CD4-positive, alpha-beta T cell (primary cell): ENCODE measurements around the gene TLE2. TPM values are rescaled to one million over a fixed set of nuclear protein-coding genes. Genes with fewer than 3 reads are reported as not detected.

ENCODE experiments used
- ATAC-seq: fragments of 200-7000 bp; cut with Tn5 transposase; one replicate; pipeline ENCODE4 v1.10.0; 2022; ENCODE audit warnings: mild to moderate bottlenecking; ENCODE audit not compliant: poor library complexity
- CTCF ChIA-PET: fragments of 350-600 bp; sonication (Branson Sonifier 250); formaldehyde crosslinking; loops from one replicate; lab custom pipeline; 2021; ENCODE audit warnings: antibody characterized with exemption, inconsistent platforms; lab: Charles Lee
- POLR2A ChIA-PET: fragments of 350-600 bp; sonication (Branson Sonifier 250); formaldehyde crosslinking; loops from one replicate; lab custom pipeline; 2021; ENCODE audit warnings: antibody characterized with exemption, inconsistent platforms; lab: Charles Lee
- DNase-seq, 14 experiments: peaks; one replicate each; pipeline ENCODE4 v3.0.0-alpha.2; 2013 to 2020; ENCODE audit warnings: mixed read lengths in 2 of 14
- H3K27ac ChIP-seq, 2 donors: one replicate each; pipeline versions ENCODE4 v1.5.1 to v1.7.0; 2013; ENCODE audit warnings: low read length in 2 of 2, low read depth in 1 of 2, mild to moderate bottlenecking in 1 of 2
- H3K27me3 ChIP-seq, 2 experiments: 1 replicate in 1 of 2; 2 replicates in 1 of 2; pipeline versions ENCODE4 v1.6.1 to v1.7.0; 2013; ENCODE audit warnings: low read length in 2 of 2, control low read depth in 1 of 2, mild to moderate bottlenecking in 1 of 2, moderate library complexity in 1 of 2; ENCODE audit not compliant: insufficient read depth in 2 of 2, control insufficient read depth in 1 of 2
- H3K36me3 ChIP-seq: one replicate; pipeline ENCODE4 v1.6.1; 2013; ENCODE audit warnings: low read length, control low read depth; ENCODE audit not compliant: insufficient read depth
- H3K4me1 ChIP-seq: one replicate; pipeline ENCODE4 v1.6.1; 2013; ENCODE audit warnings: low read length, control low read depth; ENCODE audit not compliant: insufficient read depth
- H3K4me3 ChIP-seq: one replicate; pipeline ENCODE4 v1.5.1; 2013; ENCODE audit warnings: mild to moderate bottlenecking, low read length, moderate library complexity
- H3K9me3 ChIP-seq, 2 experiments: 1 replicate in 1 of 2; 2 replicates in 1 of 2; pipeline versions ENCODE4 v1.6.1 to v1.7.0; 2013; ENCODE audit warnings: low read length in 2 of 2, mild to moderate bottlenecking in 2 of 2, control low read depth in 1 of 2, moderate library complexity in 1 of 2; ENCODE audit not compliant: control insufficient read depth in 1 of 2, insufficient read depth in 1 of 2
- H3K27ac Mint-ChIP-seq: one replicate; pipeline ENCODE4 v1.8.0; 2020; ENCODE audit warnings: mixed read lengths
- H3K27me3 Mint-ChIP-seq: one replicate; pipeline ENCODE4 v1.8.0; 2021; ENCODE audit warnings: mixed read lengths
- H3K36me3 Mint-ChIP-seq: one replicate; pipeline ENCODE4 v1.8.0; 2021; ENCODE audit warnings: low read depth, mixed read lengths
- H3K4me1 Mint-ChIP-seq: one replicate; pipeline ENCODE4 v1.8.0; 2021; ENCODE audit warnings: low read depth, mixed read lengths
- H3K4me3 Mint-ChIP-seq: one replicate; pipeline ENCODE4 v1.8.0; 2020; ENCODE audit warnings: mild to moderate bottlenecking, mixed read lengths
- H3K9me3 Mint-ChIP-seq: one replicate; pipeline ENCODE4 v1.8.0; 2020; ENCODE audit warnings: mixed read lengths
- CTCF ChIP-seq: fragments of 200-600 bp; IDR thresholded peaks from one replicate; pipeline ENCODE4 v1.8.0; 2022; ENCODE audit warnings: antibody characterized with exemption, mild to moderate bottlenecking
- intact Hi-C, 2 experiments: fragments of 100-400 bp; cut with DNase I in 1 of 2; cut with micrococcal nuclease in 1 of 2; formaldehyde crosslinking; loops; one replicate each; pipeline versions ENCODE4 v1.15.1 to v1.9.0; 2023 to 2025; cut with DNase I, micrococcal nuclease
- total RNA-seq, 174 experiments: library from RNA in 2 of 174; stranded (reverse) in 2 of 174; gene quantifications; one replicate each; pipeline ENCODE4 v1.2.3 and lab custom pipeline; 2021 to 2026

TLE2 gene
- total RNA-seq, 2 experiments from 2014 or later, result 23.9 to 25.0 TPM

DNA sequence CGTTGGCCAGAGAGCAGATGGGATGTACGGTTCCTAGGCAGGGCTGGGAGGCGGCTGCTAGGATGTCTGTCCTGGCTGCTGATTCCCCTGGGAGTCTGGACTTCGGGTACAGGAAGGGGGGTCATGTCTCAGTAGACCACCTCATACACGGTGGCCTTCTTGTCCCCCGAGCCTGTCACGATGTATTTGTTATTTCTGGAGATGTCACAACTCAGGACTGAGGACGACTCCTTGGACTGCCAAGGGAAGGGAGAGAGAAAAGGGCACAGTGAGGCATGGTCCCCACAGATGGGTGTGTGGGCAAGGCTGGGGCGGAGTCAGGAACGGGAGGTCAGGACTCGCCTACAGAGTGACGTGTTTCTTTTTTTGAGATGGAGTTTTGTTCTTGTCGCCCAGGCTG is 31.4 kb downstream of the TLE2 start:
- H3K27ac Mint-ChIP-seq, result no peak overlapping the region
- H3K4me3 Mint-ChIP-seq, result no peak overlapping the region

DNA sequence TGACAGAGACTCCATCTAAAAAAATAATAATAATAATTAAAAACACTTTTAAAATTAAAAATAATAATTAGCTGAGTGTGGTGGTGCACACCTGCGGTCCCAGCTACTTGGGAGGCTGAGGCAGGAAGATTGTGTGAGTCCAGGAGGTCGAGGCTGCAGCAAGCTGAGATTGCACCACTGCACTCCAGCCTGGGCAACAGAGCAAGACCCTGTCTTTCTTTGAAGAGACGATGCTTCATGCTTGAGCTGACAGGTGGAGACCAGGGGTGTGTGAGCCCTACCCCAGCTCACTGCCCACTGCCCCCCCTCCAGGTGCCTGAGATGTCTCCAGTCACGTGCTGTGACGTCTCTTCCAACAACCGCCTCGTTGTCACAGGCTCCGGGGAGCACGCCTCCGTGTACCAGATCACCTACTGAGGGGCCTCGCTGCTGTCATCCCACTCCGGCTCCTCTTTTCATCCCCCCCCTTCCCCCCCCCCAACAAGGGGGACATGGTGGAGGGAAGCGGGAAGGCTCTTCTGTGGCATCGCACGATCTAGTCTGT is 34.4 kb downstream of the TLE2 start:
- no peak for ATAC-seq
- no peak for DNase-seq
- no peaks in the 10 kb centered on the region for H3K27me3 Mint-ChIP-seq
- Histone ChIP-seq H3K27me3 (no peaks in the 10 kb centered on the region), H3K9me3 (peaks cover 0 to 5% of the 10 kb centered on the region in 2 experiments), H3K4me1 (no peaks in the 10 kb centered on the region), H3K36me3 (no peaks in the 10 kb centered on the region), H3K27ac (no peak overlapping the region), H3K4me3 (no peak overlapping the region)
- no peak overlapping the region for H3K4me3 Mint-ChIP-seq
- POLR2A ChIA-PET, result no interaction called here
- intact Hi-C loops, result no loop called here
- H3K4me1 Mint-ChIP-seq, result no peaks in the 10 kb centered on the region
- CTCF ChIA-PET, result interaction anchor here (0.9 kb wide), 1 partner anchor 114 kb away, joined by 3 read pairs; no protein-coding TSS in a partner anchor
- no peak overlapping the region for H3K27ac Mint-ChIP-seq
- H3K36me3 Mint-ChIP-seq, result peaks cover 17% of the 10 kb centered on the region
- no peak for TF ChIP-seq CTCF
- no peaks in the 10 kb centered on the region for H3K9me3 Mint-ChIP-seq

More for the DNA sequence above, 31.4 kb downstream of the TLE2 start:
- ChIA-PET POLR2A (no interaction called here), CTCF (no interaction called here)
- H3K4me1 ChIP-seq, result no peaks in the 10 kb centered on the region
- H3K36me3 ChIP-seq, result peaks cover 2% of the 10 kb centered on the region
- H3K27ac ChIP-seq, result no peak overlapping the region
- Mint-ChIP-seq H3K36me3 (peaks cover 21% of the 10 kb centered on the region), H3K9me3 (no peaks in the 10 kb centered on the region), H3K27me3 (no peaks in the 10 kb centered on the region), H3K4me1 (no peaks in the 10 kb centered on the region)
- intact Hi-C loops, result no loop called here
- no peak for TF ChIP-seq CTCF
- DNase-seq (no peak), ATAC-seq (no peak)
- peaks cover 0 to 5% of the 10 kb centered on the region in 2 experiments for H3K9me3 ChIP-seq
- no peak overlapping the region for H3K4me3 ChIP-seq
- no peaks in the 10 kb centered on the region for H3K27me3 ChIP-seq

DNA sequence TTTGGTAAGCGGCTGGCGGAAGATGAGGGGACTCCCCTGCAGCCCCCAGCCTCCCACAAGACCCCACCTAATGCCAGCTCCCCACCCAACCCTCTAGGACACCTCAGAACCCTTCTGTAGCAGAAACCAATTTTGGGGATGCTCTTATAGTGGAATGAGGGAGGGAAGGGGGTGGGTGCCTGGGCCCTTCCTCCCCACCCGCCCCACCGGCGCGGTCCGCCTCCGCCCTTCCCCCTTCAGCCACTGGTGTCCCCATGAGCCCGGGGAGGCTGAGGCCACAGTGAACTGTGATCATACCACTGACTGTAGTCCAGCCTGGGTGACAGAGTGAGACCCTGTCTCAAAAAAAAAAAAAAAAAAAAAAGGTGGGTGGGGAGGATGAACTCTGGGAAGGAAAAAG is 35.5 kb downstream of the TLE2 start:
- DNase-seq (no peak), ATAC-seq (no peak)
- Histone ChIP-seq H3K9me3 (no peaks in the 10 kb centered on the region), H3K4me3 (no peak overlapping the region), H3K36me3 (no peaks in the 10 kb centered on the region), H3K27ac (no peak overlapping the region), H3K4me1 (no peaks in the 10 kb centered on the region), H3K27me3 (no peaks in the 10 kb centered on the region)
- Mint-ChIP-seq H3K27ac (no peak overlapping the region), H3K27me3 (no peaks in the 10 kb centered on the region), H3K4me1 (no peaks in the 10 kb centered on the region), H3K36me3 (peaks cover 9% of the 10 kb centered on the region), H3K4me3 (no peak overlapping the region), H3K9me3 (no peaks in the 10 kb centered on the region)
- intact Hi-C loops, result no loop called here
- no peak for TF ChIP-seq CTCF
- CTCF ChIA-PET, result no interaction called here
- POLR2A ChIA-PET, result no interaction called here
